H1 (cell line): ENCODE data around the gene LRP11.

Experiments
- CEBPB ChIP-seq: IDR thresholded peaks from 2 replicates; pipeline ENCODE4 v1.6.1; 2012; ENCODE audit warnings: low read depth, low read length
- CTCF ChIP-seq, 3 experiments: IDR thresholded peaks; 1 replicate in 2 of 3; 2 replicates in 1 of 3; pipeline versions ENCODE4 v1.5.1 to v1.6.1; 2011; ENCODE audit warnings: low read length in 3 of 3, mild to moderate bottlenecking in 3 of 3, inconsistent platforms in 2 of 3, low read depth in 1 of 3, moderate library complexity in 1 of 3; ENCODE audit not compliant: insufficient read depth in 1 of 3; ENCODE audit errors: control extremely low read depth in 1 of 3
- EP300 ChIP-seq, 2 experiments: IDR thresholded peaks; 1 replicate in 1 of 2; 2 replicates in 1 of 2; pipeline ENCODE4 v1.6.1; 2011 to 2012; ENCODE audit warnings: low read depth in 2 of 2, low read length in 2 of 2, mild to moderate bottlenecking in 2 of 2, borderline replicate concordance in 1 of 2, inconsistent platforms in 1 of 2, moderate library complexity in 1 of 2
- KDM1A ChIP-seq: fragments of 200-600, 300-600 bp; sonication (generic); IDR thresholded peaks from 2 replicates; pipeline ENCODE4 v1.7.1; 2016; ENCODE audit warnings: mild to moderate bottlenecking, low read length, borderline replicate concordance
- POLR2A ChIP-seq, 2 experiments: IDR thresholded peaks; 1 replicate in 1 of 2; 2 replicates in 1 of 2; pipeline ENCODE4 v1.6.1; 2011; ENCODE audit warnings: low read depth in 2 of 2, low read length in 2 of 2, mild to moderate bottlenecking in 2 of 2; ENCODE audit errors: control extremely low read depth in 1 of 2
- POLR2AphosphoS5 ChIP-seq: IDR thresholded peaks from 2 replicates; pipeline ENCODE4 v1.6.1; 2011; ENCODE audit warnings: low read depth, low read length
- RAD21 ChIP-seq, 2 experiments: IDR thresholded peaks in 1 of 2; conservative IDR thresholded peaks in 1 of 2; 2 replicates each; pipeline ENCODE4 v1.6.1; 2011; ENCODE audit warnings: low read depth in 2 of 2, low read length in 2 of 2, improper control_type of control experiment in 1 of 2, inconsistent platforms in 1 of 2, mild to moderate bottlenecking in 1 of 2, moderate library complexity in 1 of 2
- RFX5 ChIP-seq: IDR thresholded peaks from 2 replicates; pipeline ENCODE4 v1.6.1; 2011; ENCODE audit warnings: low read depth, low read length, improper control_type of control experiment, borderline replicate concordance
- SIN3A ChIP-seq, 2 experiments: IDR thresholded peaks in 1 of 2; conservative IDR thresholded peaks in 1 of 2; 2 replicates each; pipeline ENCODE4 v1.6.1; 2011 to 2012; ENCODE audit warnings: low read length in 2 of 2, improper control_type of control experiment in 1 of 2, low read depth in 1 of 2, mild to moderate bottlenecking in 1 of 2

DNA sequence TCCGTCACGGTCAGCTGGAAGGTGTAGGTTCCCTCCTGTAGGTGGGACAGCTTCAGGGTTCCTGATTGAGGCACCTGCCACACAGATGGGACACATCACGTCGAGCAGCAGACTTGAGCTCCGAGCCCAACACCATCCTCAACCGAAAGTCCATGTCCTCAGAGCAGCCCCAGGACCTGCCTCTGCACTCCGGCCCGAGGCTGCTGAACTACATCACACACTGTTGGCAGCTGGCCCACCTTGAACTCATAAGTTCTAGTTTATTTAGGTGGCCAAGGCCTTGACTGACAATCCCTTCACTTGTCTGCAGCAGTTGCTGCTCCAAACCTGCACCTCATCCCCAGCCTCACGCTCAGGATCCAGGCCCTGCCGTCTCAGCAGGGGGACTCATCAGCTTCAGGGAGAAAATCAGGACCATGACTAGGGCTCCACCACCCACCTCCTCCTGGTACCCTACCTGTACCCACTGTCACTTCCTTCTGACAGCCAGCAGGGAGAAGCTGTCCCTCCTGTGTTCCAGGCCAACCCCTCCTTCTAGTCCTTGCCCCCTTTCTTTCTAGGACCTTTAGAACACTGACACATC is 21.0 kb downstream of the LRP11 start:
- TF ChIP-seq SIN3A (conservative IDR thresholded peaks at IDR 0.05 in 1 of 2, IDR thresholded peaks at IDR 0.05 in 1 of 2; ENCODE audit: low read depth in 1 of 2, low read length in 2 of 2) (no peak), EP300 (IDR thresholded peaks at IDR 0.05; ENCODE audit: borderline replicate concordance in 1 of 2, low read depth in 2 of 2, low read length in 2 of 2) (no peak), CTCF (IDR thresholded peaks at IDR 0.05; ENCODE audit: control extremely low read depth in 1 of 3, insufficient read depth in 1 of 3, low read depth in 1 of 3, low read length in 3 of 3) (no peak), RAD21 (IDR thresholded peaks at IDR 0.05 in 1 of 2, conservative IDR thresholded peaks at IDR 0.05 in 1 of 2; ENCODE audit: low read depth in 2 of 2, low read length in 2 of 2) (no peak), POLR2A (IDR thresholded peaks at IDR 0.05; ENCODE audit: control extremely low read depth in 1 of 2, low read depth in 2 of 2, low read length in 2 of 2) (no peak), POLR2AphosphoS5 (no peak), KDM1A (no peak), CEBPB (no peak), RFX5 (no peak)
